Mucosa of stomach (tissue), 1 donor: Measurements from ENCODE around the gene TBC1D14.
A peak's percentile ranks its signal among the peaks of the same experiment; 100 is the strongest.

ENCODE experiments used
- H3K27me3 ChIP-seq: one replicate; pipeline ENCODE4 v1.7.0; 2013; ENCODE audit warnings: mild to moderate bottlenecking, low read length; ENCODE audit not compliant: control insufficient read depth, insufficient read depth
- H3K36me3 ChIP-seq: one replicate; pipeline ENCODE4 v1.7.0; 2013; ENCODE audit warnings: low read length; ENCODE audit not compliant: control insufficient read depth, insufficient read depth
- H3K4me1 ChIP-seq: one replicate; pipeline ENCODE4 v1.7.0; 2013; ENCODE audit warnings: mild to moderate bottlenecking, low read length; ENCODE audit not compliant: control insufficient read depth, insufficient read depth
- H3K4me3 ChIP-seq: one replicate; pipeline ENCODE4 v1.7.0; 2013; ENCODE audit warnings: low read length
- H3K9ac ChIP-seq: one replicate; pipeline ENCODE4 v1.7.0; 2013; ENCODE audit warnings: mild to moderate bottlenecking, low read length, moderate library complexity
- H3K9me3 ChIP-seq: one replicate; pipeline ENCODE4 v1.7.0; 2013; ENCODE audit warnings: mild to moderate bottlenecking, low read length, moderate library complexity; ENCODE audit not compliant: control insufficient read depth
- donor health status: Pancreatic carcinoma.

TBC1D14 gene

DNA sequence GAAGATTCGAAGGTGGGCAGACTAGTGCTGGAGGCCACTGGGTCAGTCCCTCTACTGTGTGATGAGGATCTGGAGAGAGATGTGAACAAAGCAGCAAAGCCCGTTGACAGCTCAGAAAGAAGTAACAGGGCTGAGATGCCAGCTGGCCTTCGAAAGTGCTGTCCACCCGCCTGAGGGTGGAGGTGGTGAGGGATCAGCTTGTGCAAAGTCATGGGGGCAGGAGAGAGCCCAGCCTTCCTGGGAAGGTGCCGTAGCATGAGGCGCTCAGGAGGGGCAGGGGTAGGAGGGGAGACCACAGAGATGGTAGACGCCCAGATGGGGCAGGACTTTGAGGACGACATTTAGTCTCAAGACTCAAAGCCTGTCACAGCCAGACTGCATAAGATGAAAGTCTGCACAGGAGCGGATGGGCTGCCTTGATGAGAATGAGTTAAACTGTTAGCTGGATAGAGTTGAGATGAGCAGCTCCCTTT lies 19.7 kb downstream of the TBC1D14 start:
- Histone ChIP-seq H3K27me3 (no peaks in the 10 kb centered on the region), H3K36me3 (no peaks in the 10 kb centered on the region), H3K4me1 (peaks cover 13% of the 10 kb centered on the region), H3K4me3 (no peak overlapping the region), H3K9ac (no peak overlapping the region), H3K9me3 (no peaks in the 10 kb centered on the region)

GRCh38 chr4:6929812-6930464 lies 20.3 kb downstream of the TBC1D14 start:
- no peak overlapping the region for H3K4me3 ChIP-seq
- H3K4me1 ChIP-seq = peaks cover 13% of the 10 kb centered on the region
- H3K9me3 ChIP-seq = no peaks in the 10 kb centered on the region
- no peaks in the 10 kb centered on the region for H3K27me3 ChIP-seq
- H3K36me3 ChIP-seq = no peaks in the 10 kb centered on the region
- no peak overlapping the region for H3K9ac ChIP-seq

GRCh38 chr4:6932475-6932874 lies 22.8 kb downstream of the TBC1D14 start:
- no peaks in the 10 kb centered on the region for H3K9me3 ChIP-seq
- H3K4me3 ChIP-seq = no peak overlapping the region

GRCh38 chr4:6932918-6933317 lies 23.3 kb downstream of the TBC1D14 start:
- H3K4me3 ChIP-seq = no peak overlapping the region
- H3K4me1 ChIP-seq = peaks cover 8% of the 10 kb centered on the region
- H3K9me3 ChIP-seq = no peaks in the 10 kb centered on the region
- H3K36me3 ChIP-seq = no peaks in the 10 kb centered on the region
- no peak overlapping the region for H3K9ac ChIP-seq
- H3K27me3 ChIP-seq = no peaks in the 10 kb centered on the region

More at GRCh38 chr4:6932475-6932874, 22.8 kb downstream of the TBC1D14 start:
- no peak overlapping the region for H3K9ac ChIP-seq
- H3K36me3 ChIP-seq = no peaks in the 10 kb centered on the region
- H3K4me1 ChIP-seq = peaks cover 8% of the 10 kb centered on the region
- no peaks in the 10 kb centered on the region for H3K27me3 ChIP-seq

DNA sequence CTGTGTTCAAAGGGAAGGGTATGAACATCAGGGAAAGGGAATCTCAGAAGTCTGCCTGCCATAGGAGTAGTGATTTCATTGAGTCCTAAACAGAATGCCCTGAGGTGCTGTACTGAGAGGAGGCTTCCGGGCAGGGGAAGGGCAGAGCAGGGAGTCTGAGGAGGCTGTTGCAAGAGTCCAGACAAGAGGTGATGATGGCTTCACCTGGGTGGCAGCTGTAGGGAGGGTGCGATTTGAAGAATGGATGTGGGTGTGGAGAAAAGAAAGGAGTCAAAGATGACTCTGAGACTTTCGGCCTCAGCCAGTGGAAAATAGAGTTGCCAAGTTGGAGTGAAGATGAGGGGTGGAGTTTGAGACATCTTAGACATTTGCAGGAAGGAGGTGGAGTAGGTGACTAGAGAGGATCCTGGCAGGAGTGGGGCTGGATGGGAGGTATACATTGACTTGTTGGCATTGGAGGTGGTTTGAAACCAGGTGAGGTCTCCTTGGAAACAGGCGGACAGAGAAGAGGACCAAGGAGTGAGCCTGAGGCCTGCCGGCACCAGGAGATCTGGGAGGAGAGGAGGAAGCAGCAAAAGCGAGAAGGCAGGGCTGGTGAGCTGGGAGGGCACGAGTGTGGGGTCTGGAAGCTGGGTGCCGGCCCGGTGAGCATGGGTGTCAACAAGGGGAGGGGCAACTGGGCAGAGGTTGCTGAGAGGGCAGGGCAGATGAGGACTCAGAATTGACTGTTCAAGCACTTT lies 24.2 kb downstream of the TBC1D14 start:
- Histone ChIP-seq H3K27me3 (no peaks in the 10 kb centered on the region), H3K9me3 (no peaks in the 10 kb centered on the region), H3K36me3 (no peaks in the 10 kb centered on the region), H3K4me1 (peaks cover 8% of the 10 kb centered on the region), H3K9ac (no peak overlapping the region), H3K4me3 (no peak overlapping the region)

DNA sequence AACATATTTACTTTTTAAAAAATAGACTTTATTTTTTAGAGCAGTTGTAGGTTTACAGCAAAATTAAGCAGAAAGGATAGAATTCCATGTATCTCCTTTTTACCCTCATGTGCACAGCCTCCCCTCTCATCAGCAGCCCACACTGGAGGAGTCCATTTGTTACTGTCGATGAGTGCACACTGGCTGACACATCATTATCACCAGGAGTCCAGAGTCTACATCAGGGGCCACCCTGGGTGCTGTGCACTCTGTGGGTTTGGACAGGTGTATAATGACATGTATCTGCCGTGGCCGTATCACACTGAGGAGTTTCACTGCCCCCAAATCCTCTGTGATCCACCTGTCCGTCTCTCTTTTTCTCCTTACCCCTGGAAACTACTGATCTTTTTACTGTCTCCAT lies 26.3 kb downstream of the TBC1D14 start:
- Histone ChIP-seq H3K36me3 (no peaks in the 10 kb centered on the region), H3K9me3 (no peaks in the 10 kb centered on the region), H3K4me1 (no peaks in the 10 kb centered on the region), H3K9ac (no peak overlapping the region), H3K27me3 (no peaks in the 10 kb centered on the region), H3K4me3 (no peak overlapping the region)

GRCh38 chr4:6937201-6937600 lies 27.6 kb downstream of the TBC1D14 start:
- Histone ChIP-seq H3K4me3 (no peak overlapping the region), H3K36me3 (no peaks in the 10 kb centered on the region), H3K9me3 (no peaks in the 10 kb centered on the region), H3K4me1 (peaks cover 7% of the 10 kb centered on the region), H3K27me3 (no peaks in the 10 kb centered on the region), H3K9ac (no peak overlapping the region)

DNA sequence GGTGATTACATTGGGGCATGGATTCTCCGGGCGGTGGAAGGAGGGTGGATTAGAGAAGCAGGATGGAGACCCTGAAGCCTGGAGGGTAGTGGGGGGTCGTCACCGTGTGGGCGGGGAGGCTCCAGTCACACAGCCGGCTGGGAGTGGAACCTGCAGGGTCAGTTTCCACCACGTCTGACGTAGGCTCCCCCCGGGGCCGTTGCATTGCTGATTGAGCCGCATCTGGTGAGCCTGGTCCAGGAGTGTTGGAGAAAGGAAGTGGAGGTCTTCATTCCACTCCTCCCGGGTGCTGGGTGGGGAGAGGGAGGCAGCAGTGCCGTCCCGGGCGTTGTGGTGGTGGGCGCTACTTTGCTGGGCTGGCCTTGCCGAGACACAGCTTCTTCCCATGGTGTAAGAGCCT lies 28.1 kb downstream of the TBC1D14 start:
- peaks cover 13% of the 10 kb centered on the region for H3K4me1 ChIP-seq
- H3K36me3 ChIP-seq = no peaks in the 10 kb centered on the region
- H3K27me3 ChIP-seq = no peaks in the 10 kb centered on the region
- H3K4me3 ChIP-seq = no peak overlapping the region
- no peak overlapping the region for H3K9ac ChIP-seq
- H3K9me3 ChIP-seq = no peaks in the 10 kb centered on the region

DNA sequence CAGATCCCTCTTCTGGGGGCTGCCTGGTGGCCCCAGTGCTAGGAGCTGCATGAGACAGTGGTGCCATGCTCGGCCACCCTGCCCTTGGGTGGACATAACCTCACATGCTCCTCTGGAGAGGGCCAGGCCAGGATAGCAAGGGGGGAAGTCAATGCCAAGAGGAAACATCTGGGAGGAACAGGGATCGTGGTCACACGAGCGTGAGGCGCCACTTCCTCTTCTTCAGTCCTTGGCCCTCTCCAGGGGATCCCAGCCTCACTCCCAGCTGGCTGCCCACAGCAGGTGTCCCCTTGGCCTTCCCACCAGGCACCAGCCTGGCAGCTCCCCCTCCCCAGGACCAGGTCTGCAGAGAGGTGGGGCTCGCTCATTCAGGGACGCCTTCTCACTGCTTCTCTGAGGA lies 28.6 kb downstream of the TBC1D14 start:
- Histone ChIP-seq H3K4me1 (peaks cover 16% of the 10 kb centered on the region), H3K4me3 (no peak overlapping the region), H3K27me3 (no peaks in the 10 kb centered on the region), H3K36me3 (no peaks in the 10 kb centered on the region), H3K9ac (no peak overlapping the region), H3K9me3 (no peaks in the 10 kb centered on the region)

DNA sequence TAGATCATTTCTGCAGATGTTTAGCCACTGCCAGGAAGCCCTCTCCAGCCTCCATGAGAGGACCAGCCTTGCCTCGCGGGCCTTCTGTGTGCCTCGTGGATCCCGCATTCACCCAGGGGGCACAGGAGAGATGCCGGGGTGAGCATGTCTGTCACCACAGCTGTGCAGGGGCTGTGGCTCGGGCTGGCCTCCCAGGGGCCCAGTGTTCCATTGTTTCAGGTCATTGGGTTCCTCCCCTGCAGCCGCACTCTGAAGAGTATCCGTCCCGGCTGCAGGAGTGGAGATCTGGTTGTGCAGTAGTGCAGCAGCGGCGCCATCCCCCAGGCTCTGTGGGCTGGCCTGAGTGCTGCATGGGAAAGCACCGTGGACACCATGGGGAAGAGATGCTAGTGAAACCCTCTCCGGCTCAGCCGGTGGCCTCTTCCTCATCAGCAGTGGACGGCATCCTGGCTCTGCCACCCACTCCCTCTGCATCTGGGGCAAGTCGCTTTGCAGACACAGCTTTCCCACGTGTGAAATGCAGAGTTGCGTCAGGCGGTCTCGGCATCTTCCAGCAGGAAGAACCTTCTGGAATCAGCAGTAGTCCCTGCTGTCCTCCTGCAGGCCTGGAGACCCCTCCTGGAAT lies 29.1 kb downstream of the TBC1D14 start:
- Histone ChIP-seq H3K9ac (no peak overlapping the region), H3K36me3 (no peaks in the 10 kb centered on the region), H3K27me3 (no peaks in the 10 kb centered on the region), H3K4me3 (no peak overlapping the region), H3K9me3 (no peaks in the 10 kb centered on the region), H3K4me1 (peaks cover 16% of the 10 kb centered on the region)

- Histone ChIP-seq H3K9ac (peak overlapping the region; percentile 15), H3K9me3 (no peaks in the 10 kb centered on the region), H3K4me1 (peaks cover 16% of the 10 kb centered on the region), H3K36me3 (no peaks in the 10 kb centered on the region), H3K4me3 (no peak overlapping the region), H3K27me3 (no peaks in the 10 kb centered on the region)
Observed at GRCh38 chr4:6939761-6940743, 30.4 kb downstream of the TBC1D14 start.
